ENCODE results near the gene SFTPA1. TPM values are rescaled to one million over a fixed set of nuclear protein-coding genes. Genes with fewer than 3 reads are reported as not detected.
"Not testable (repeated sequence)": the region's sequence is repeated elsewhere in the genome, so short reads cannot be mapped to it uniquely, and the experiment has no call there.

SFTPA1 gene
- total RNA-seq, 1 donor from 2014 or later = not detected

DNA sequence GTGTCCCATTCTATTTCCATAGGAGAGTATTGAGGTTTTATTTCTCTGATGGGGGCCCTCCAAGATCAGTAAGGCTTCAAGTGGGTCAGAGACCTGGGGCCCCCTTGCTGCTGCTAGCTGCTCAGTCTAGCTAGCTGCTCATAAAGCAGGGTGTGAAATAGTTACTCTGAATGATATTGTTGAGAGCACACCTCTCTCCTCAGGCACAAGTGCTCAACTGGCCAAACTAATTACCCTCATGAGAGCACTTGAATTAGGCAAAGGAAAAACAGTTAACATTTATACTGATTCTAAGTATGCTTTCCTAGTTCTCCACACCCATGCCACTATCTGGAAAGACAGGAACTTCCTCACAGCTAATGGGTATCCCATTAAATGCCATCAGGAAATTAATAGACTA is 5.4 kb upstream of the SFTPA1 start:
- Histone ChIP-seq H3K27me3 (ENCODE audit: control insufficient read depth in 3 of 3, insufficient read depth in 3 of 3, low read length in 3 of 3) (no peaks in the 10 kb centered on the region), H3K36me3 (ENCODE audit: control insufficient read depth in 3 of 3, insufficient read depth in 3 of 3, low read length in 3 of 3) (no peaks in the 10 kb centered on the region), H3K27ac (ENCODE audit: low read depth, low read length) (no peak overlapping the region), H3K4me3 (ENCODE audit: low read length in 3 of 3) (no peak overlapping the region), H3K9me3 (ENCODE audit: control insufficient read depth in 3 of 3, low read length in 3 of 3) (peaks cover 0 to 5% (median 0%) of the 10 kb centered on the region in 3 donors), H3K9ac (ENCODE audit: low read depth in 1 of 3, low read length in 3 of 3) (no peak overlapping the region), H3K4me1 (ENCODE audit: control insufficient read depth in 3 of 3, insufficient read depth in 3 of 3, low read length in 3 of 3) (no peaks in the 10 kb centered on the region)

DNA sequence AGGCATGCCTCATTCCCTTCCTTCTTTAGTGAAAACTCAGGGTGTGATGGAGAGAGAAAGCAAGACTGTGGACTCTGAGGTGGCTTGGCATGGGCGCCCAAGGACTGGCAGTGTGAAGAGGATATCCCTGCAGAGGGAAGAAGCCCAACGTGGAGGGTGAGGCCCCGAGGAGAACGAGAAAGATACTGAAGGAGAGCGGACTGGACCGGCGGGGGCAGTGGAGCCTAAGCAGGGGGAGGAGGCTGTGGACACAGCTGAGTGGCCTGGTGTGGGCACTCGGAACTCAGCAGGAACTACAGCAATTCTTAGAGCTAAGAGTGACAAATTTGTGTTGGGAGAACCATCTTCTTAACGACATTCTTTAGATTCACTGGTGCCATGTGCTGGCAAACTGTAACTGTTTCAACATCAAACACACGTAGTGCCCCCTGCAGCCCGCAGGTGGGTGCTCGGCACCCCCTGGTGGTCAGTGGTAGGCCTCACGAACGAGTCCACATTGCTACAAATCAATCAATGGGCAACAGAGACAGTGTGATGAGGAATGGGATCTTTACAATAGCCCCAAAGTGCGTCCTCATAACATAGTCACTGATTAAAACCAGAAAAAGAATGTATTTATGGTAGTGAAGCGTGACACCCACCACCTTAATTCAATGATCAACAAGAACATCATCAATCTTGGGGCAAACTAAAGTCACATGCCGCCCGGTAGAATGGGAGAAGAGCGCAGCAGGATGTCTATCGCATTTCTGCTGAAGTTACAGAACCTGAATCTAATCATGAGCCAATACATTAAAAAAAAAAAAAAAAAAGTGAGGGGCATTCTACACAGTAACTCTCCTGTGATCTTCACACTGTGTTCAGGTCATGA is 2.0 kb upstream of the SFTPA1 start:
- Histone ChIP-seq H3K9ac (ENCODE audit: low read depth in 1 of 3, low read length in 3 of 3) (no peak overlapping the region), H3K9me3 (ENCODE audit: control insufficient read depth in 3 of 3, low read length in 3 of 3) (no peaks in the 10 kb centered on the region), H3K4me3 (ENCODE audit: low read length in 3 of 3) (no peak overlapping the region), H3K27me3 (ENCODE audit: control insufficient read depth in 3 of 3, insufficient read depth in 3 of 3, low read length in 3 of 3) (no peaks in the 10 kb centered on the region), H3K27ac (ENCODE audit: low read depth, low read length) (no peak overlapping the region), H3K36me3 (ENCODE audit: control insufficient read depth in 3 of 3, insufficient read depth in 3 of 3, low read length in 3 of 3) (no peaks in the 10 kb centered on the region), H3K4me1 (ENCODE audit: control insufficient read depth in 3 of 3, insufficient read depth in 3 of 3, low read length in 3 of 3) (no peaks in the 10 kb centered on the region)

DNA sequence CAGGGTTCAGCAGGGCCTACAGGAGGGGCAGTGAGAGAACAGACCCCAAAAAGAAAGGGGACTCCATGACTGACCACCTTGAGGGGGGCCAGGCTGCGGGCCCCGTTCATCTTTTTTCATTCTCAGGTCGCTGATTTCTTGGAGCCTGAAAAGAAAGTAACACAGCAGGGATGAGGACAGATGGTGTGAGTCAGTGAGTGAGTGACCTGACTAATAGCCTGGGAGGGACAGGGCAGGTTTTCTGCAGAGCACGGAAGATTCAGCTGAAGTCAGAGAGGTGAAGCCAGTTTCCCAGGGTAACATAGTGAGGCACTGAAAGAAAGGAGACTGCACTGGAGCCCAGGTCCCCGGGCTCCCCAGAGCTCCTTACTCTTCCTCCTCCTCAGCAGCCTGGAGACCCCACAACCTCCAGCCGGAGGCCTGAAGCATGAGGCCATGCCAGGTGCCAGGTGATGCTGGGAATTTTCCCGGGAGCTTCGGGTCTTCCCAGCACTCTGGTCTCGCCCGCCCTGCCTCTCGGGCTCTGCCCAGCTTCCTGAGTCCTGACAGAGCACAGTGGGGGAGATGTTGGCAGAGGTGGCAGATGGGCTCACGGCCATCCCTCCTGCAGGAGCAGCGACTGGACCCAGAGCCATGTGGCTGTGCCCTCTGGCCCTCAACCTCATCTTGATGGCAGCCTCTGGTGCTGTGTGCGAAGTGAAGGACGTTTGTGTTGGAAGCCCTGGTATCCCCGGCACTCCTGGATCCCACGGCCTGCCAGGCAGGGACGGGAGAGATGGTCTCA is 646 bp downstream of the SFTPA1 start:
- not testable (repeated sequence) for H3K27me3 ChIP-seq (ENCODE audit: control insufficient read depth in 3 of 3, insufficient read depth in 3 of 3, low read length in 3 of 3); H3K9me3 ChIP-seq (ENCODE audit: control insufficient read depth in 3 of 3, low read length in 3 of 3); H3K36me3 ChIP-seq (ENCODE audit: control insufficient read depth in 3 of 3, insufficient read depth in 3 of 3, low read length in 3 of 3); H3K4me1 ChIP-seq (ENCODE audit: control insufficient read depth in 3 of 3, insufficient read depth in 3 of 3, low read length in 3 of 3); H3K27ac ChIP-seq (ENCODE audit: low read depth, low read length); H3K9ac ChIP-seq (ENCODE audit: low read depth in 1 of 3, low read length in 3 of 3); H3K4me3 ChIP-seq (ENCODE audit: low read length in 3 of 3)

DNA sequence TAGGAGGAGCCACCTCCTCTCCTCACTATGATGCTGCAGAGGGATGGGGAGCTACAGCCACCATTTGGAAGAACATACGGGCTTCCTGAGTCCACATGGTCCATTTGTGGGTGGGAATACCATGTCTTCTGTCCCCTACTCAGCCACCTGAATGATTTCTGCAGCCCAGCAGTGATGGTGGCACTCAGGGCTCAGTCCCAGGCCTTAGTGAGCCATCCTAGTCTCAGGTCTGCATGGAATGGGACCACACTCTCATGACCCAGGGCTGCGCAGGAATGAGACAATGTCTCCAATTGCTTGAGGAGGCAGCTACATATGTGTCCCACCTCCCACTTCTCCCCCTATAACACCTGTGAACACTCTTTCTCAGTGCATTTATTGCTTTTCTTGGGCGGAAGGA is 4.8 kb downstream of the SFTPA1 start:
- H3K4me3 ChIP-seq (ENCODE audit: low read length in 3 of 3) = no peak overlapping the region
- no peak overlapping the region for H3K27ac ChIP-seq (ENCODE audit: low read depth, low read length)
- no peak overlapping the region for H3K9ac ChIP-seq (ENCODE audit: low read depth in 1 of 3, low read length in 3 of 3)
- no peaks in the 10 kb centered on the region for H3K9me3 ChIP-seq (ENCODE audit: control insufficient read depth in 3 of 3, low read length in 3 of 3)
- no peaks in the 10 kb centered on the region for H3K36me3 ChIP-seq (ENCODE audit: control insufficient read depth in 3 of 3, insufficient read depth in 3 of 3, low read length in 3 of 3)
- no peaks in the 10 kb centered on the region for H3K4me1 ChIP-seq (ENCODE audit: control insufficient read depth in 3 of 3, insufficient read depth in 3 of 3, low read length in 3 of 3)
- H3K27me3 ChIP-seq (ENCODE audit: control insufficient read depth in 3 of 3, insufficient read depth in 3 of 3, low read length in 3 of 3) = peaks cover 0 to 3% (median 0%) of the 10 kb centered on the region in 3 donors

DNA sequence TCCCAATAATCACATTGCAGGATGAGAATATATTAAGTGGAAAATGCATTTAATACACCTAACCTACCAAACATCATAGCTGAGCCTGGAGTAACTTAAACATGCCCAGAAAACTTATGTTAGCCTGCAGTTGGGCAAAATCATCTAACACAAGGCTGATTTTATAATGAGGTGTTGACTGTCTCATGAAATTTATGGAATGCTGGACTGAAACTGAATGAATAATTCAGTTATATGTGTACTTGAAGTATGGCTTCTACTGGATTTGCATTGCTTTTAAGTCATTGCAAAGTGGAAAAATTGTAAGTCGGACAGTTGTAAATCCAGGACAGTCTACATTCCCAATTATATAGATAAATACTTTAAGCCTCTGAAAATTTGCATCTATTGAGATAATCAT is 5.4 kb downstream of the SFTPA1 start:
- Histone ChIP-seq H3K9me3 (ENCODE audit: control insufficient read depth in 3 of 3, low read length in 3 of 3) (no peaks in the 10 kb centered on the region), H3K4me1 (ENCODE audit: control insufficient read depth in 3 of 3, insufficient read depth in 3 of 3, low read length in 3 of 3) (no peaks in the 10 kb centered on the region), H3K27ac (ENCODE audit: low read depth, low read length) (no peak overlapping the region), H3K36me3 (ENCODE audit: control insufficient read depth in 3 of 3, insufficient read depth in 3 of 3, low read length in 3 of 3) (no peaks in the 10 kb centered on the region), H3K4me3 (ENCODE audit: low read length in 3 of 3) (no peak overlapping the region), H3K27me3 (ENCODE audit: control insufficient read depth in 3 of 3, insufficient read depth in 3 of 3, low read length in 3 of 3) (peaks cover 0 to 3% (median 0%) of the 10 kb centered on the region in 3 donors), H3K9ac (ENCODE audit: low read depth in 1 of 3, low read length in 3 of 3) (no peak overlapping the region)

DNA sequence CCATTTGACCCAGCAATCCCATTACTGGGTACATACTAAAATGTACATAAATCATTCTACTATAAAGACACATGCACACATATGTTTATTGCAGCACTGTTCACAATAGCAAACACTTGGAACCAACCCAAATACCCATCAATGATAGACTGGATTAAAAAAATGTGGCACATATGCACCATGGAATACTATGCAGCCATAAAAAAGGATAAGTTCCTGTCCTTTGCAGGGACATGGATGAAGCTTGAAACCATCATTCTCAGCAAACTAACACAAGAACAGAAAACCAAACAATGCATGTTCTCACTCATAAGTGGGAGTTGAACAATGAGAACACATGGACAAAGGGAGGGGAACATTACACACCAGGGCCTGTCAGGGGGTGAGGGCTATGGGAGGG is 12.9 kb downstream of the SFTPA1 start:
- H3K4me3 ChIP-seq (ENCODE audit: low read length in 3 of 3); H3K9me3 ChIP-seq (ENCODE audit: control insufficient read depth in 3 of 3, low read length in 3 of 3); H3K4me1 ChIP-seq (ENCODE audit: control insufficient read depth in 3 of 3, insufficient read depth in 3 of 3, low read length in 3 of 3); H3K27ac ChIP-seq (ENCODE audit: low read depth, low read length); H3K27me3 ChIP-seq (ENCODE audit: control insufficient read depth in 3 of 3, insufficient read depth in 3 of 3, low read length in 3 of 3); H3K9ac ChIP-seq (ENCODE audit: low read depth in 1 of 3, low read length in 3 of 3); H3K36me3 ChIP-seq (ENCODE audit: control insufficient read depth in 3 of 3, insufficient read depth in 3 of 3, low read length in 3 of 3): not testable (repeated sequence)

DNA sequence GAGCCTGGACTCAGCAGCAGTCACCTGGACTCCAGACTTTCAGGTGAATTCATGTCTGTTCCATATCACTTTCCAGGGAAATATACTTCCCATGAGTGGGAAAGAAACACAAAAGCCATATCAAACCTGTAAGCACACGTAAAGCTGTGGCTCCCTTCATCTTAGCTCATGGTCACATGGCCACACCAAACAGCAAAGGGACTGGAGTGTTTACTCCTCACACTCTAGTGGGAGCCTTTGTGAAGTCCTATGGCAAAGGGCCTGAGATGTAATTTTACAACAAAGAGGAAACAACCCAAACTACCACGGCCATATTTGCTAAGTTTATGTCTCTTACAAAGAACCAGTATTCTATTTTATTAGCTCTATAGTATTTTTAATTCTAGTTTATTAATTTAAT is 16.3 kb downstream of the SFTPA1 start:
- no peaks in the 10 kb centered on the region for H3K4me1 ChIP-seq (ENCODE audit: control insufficient read depth in 3 of 3, insufficient read depth in 3 of 3, low read length in 3 of 3)
- H3K9me3 ChIP-seq (ENCODE audit: control insufficient read depth in 3 of 3, low read length in 3 of 3) = no peaks in the 10 kb centered on the region
- H3K9ac ChIP-seq (ENCODE audit: low read depth in 1 of 3, low read length in 3 of 3) = no peak overlapping the region
- no peaks in the 10 kb centered on the region for H3K27me3 ChIP-seq (ENCODE audit: control insufficient read depth in 3 of 3, insufficient read depth in 3 of 3, low read length in 3 of 3)
- no peaks in the 10 kb centered on the region for H3K36me3 ChIP-seq (ENCODE audit: control insufficient read depth in 3 of 3, insufficient read depth in 3 of 3, low read length in 3 of 3)
- no peak overlapping the region for H3K27ac ChIP-seq (ENCODE audit: low read depth, low read length)
- H3K4me3 ChIP-seq (ENCODE audit: low read length in 3 of 3) = no peak overlapping the region

DNA sequence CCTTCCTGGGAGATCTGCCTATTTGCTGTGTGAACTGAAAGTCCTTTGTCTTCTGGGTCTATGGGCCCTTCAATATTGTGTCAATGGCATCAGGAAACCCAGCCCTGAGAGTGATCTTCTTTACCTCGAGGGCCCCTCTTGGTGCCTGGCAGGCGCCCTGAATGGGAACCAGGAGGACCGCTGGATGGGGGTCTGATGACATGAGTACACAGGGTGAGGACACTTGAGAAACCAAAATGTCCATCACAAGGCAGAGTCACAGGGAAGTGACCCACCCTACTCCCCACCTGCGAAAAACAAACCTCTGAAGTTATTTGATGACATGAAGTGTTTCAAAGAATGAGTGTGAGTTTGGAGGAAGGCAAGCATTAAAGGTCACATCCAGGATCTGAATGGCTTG is 17.3 kb downstream of the SFTPA1 start:
- H3K4me3 ChIP-seq (ENCODE audit: low read length in 3 of 3) = no peak overlapping the region
- no peaks in the 10 kb centered on the region for H3K36me3 ChIP-seq (ENCODE audit: control insufficient read depth in 3 of 3, insufficient read depth in 3 of 3, low read length in 3 of 3)
- no peaks in the 10 kb centered on the region for H3K9me3 ChIP-seq (ENCODE audit: control insufficient read depth in 3 of 3, low read length in 3 of 3)
- no peak overlapping the region for H3K27ac ChIP-seq (ENCODE audit: low read depth, low read length)
- H3K27me3 ChIP-seq (ENCODE audit: control insufficient read depth in 3 of 3, insufficient read depth in 3 of 3, low read length in 3 of 3) = no peaks in the 10 kb centered on the region
- H3K4me1 ChIP-seq (ENCODE audit: control insufficient read depth in 3 of 3, insufficient read depth in 3 of 3, low read length in 3 of 3) = no peaks in the 10 kb centered on the region
- H3K9ac ChIP-seq (ENCODE audit: low read depth in 1 of 3, low read length in 3 of 3) = no peak overlapping the region

DNA sequence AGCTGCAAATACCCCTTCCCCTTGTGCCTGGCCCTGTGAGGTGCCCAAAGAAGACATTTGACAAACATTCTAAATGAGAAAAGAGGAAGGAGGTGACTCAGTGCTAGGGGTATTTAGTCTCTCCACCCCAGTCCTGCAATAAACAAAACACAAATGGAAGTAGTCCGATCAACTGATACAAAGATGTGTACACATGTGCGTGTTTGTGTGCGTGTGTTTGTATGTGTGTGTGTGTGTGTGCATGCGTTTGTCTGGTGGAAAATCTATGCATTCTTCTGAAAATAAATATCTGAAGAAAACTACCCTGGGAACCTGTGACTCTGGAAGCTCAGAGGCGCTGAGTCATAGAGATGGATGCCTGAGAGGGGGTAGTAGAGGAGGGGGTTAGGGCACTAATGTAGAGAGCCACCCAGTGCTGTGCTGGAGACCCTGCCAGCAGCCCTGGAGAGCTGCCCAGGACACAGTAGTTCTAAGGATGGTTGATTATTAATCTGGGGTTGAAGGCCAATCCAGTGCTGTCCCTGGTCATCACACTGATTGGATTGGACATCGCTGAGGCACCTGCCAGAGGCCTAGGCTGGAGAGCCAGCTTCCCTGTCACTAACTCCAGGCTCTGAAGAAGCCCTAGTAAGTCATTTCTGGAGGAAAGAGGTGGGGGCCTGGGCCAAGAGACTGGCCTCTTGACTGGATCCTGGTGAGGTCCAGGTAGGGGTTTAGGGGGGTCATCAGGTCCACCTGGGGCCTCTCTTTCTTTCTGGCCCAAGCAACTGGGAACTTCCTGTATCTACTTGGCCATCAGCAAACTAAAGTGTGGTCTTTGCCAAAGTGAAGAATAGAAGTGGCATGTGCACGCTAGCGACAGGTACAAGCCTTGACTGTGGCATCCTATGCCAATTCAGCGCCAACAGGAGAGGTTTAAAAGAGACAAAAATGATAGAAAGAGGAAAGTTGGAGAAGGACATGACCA is 18.5 kb downstream of the SFTPA1 start:
- no peak overlapping the region for H3K4me3 ChIP-seq (ENCODE audit: low read length in 3 of 3)
- H3K9me3 ChIP-seq (ENCODE audit: control insufficient read depth in 3 of 3, low read length in 3 of 3) = no peaks in the 10 kb centered on the region
- H3K9ac ChIP-seq (ENCODE audit: low read depth in 1 of 3, low read length in 3 of 3) = no peak overlapping the region
- H3K4me1 ChIP-seq (ENCODE audit: control insufficient read depth in 3 of 3, insufficient read depth in 3 of 3, low read length in 3 of 3) = no peaks in the 10 kb centered on the region
- no peaks in the 10 kb centered on the region for H3K27me3 ChIP-seq (ENCODE audit: control insufficient read depth in 3 of 3, insufficient read depth in 3 of 3, low read length in 3 of 3)
- no peak overlapping the region for H3K27ac ChIP-seq (ENCODE audit: low read depth, low read length)
- H3K36me3 ChIP-seq (ENCODE audit: control insufficient read depth in 3 of 3, insufficient read depth in 3 of 3, low read length in 3 of 3) = no peaks in the 10 kb centered on the region
